Retinal pigment epithelial cell (primary cell): ENCODE results near the gene MEF2C.
"Not testable (repeated sequence)": the region's sequence is repeated elsewhere in the genome, so short reads cannot be mapped to it uniquely, and the experiment has no call there.

Experiments
- DNase-seq: peaks from one replicate; pipeline ENCODE4 v3.0.0-alpha.2; 2010; ENCODE audit warnings: low read depth
- H3K4me3 ChIP-seq: 2 replicates; pipeline ENCODE4 v1.5.1; 2011; ENCODE audit warnings: mild to moderate bottlenecking, low read length, control low read depth, moderate library complexity
- CTCF ChIP-seq: conservative IDR thresholded peaks from 2 replicates; pipeline ENCODE4 v1.5.1; 2011; ENCODE audit warnings: low read depth, low read length, control low read depth, inconsistent platforms

The MEF2C gene

GRCh38 chr5:88924330-88924657 is 41.3 kb upstream of the MEF2C start:
- no peak overlapping the region for H3K4me3 ChIP-seq
- DNase-seq: no peak
- no peak for TF ChIP-seq CTCF

GRCh38 chr5:88923623-88924329 is 40.8 kb upstream of the MEF2C start:
- TF ChIP-seq CTCF: no peak
- H3K4me3 ChIP-seq: no peak overlapping the region
- no peak for DNase-seq

- DNase-seq, H3K4me3 ChIP-seq: not testable (repeated sequence)
Observed at GRCh38 chr5:88912743-88913142, 29.8 kb upstream of the MEF2C start.

- not testable (repeated sequence) for DNase-seq
Observed at GRCh38 chr5:88911059-88911572, 28.1 kb upstream of the MEF2C start.

GRCh38 chr5:88904478-88904877 is 21.5 kb upstream of the MEF2C start:
- H3K4me3 ChIP-seq: not testable (repeated sequence)

More at GRCh38 chr5:88911059-88911572, 28.1 kb upstream of the MEF2C start:
- H3K4me3 ChIP-seq: not testable (repeated sequence)

GRCh38 chr5:88903966-88904365 is 21.0 kb upstream of the MEF2C start:
- DNase-seq, H3K4me3 ChIP-seq: not testable (repeated sequence)

More at GRCh38 chr5:88904478-88904877, 21.5 kb upstream of the MEF2C start:
- not testable (repeated sequence) for DNase-seq

- DNase-seq, H3K4me3 ChIP-seq: not testable (repeated sequence)
Observed at GRCh38 chr5:88901077-88901476, 18.1 kb upstream of the MEF2C start.

GRCh38 chr5:88899096-88899737 is 16.2 kb upstream of the MEF2C start:
- TF ChIP-seq CTCF: no peak

GRCh38 chr5:88897748-88898147 is 14.8 kb upstream of the MEF2C start:
- no peak overlapping the region for H3K4me3 ChIP-seq
- no peak for DNase-seq
- TF ChIP-seq CTCF: no peak

More at GRCh38 chr5:88899096-88899737, 16.2 kb upstream of the MEF2C start:
- H3K4me3 ChIP-seq: no peak overlapping the region
- no peak for DNase-seq
